Skeletal muscle tissue (tissue), 4 donors: Measurements from ENCODE around the gene DPF3. TPM values are rescaled to one million over a fixed set of nuclear protein-coding genes. Genes with fewer than 3 reads are reported as not detected.
A peak's percentile ranks its signal among the peaks of the same experiment; 100 is the strongest.
"Not testable (repeated sequence)": the region's sequence is repeated elsewhere in the genome, so short reads cannot be mapped to it uniquely, and the experiment has no call there.

Experiments
- H3K27ac ChIP-seq: one replicate; pipeline ENCODE4 v1.7.0; 2013; ENCODE audit warnings: mild to moderate bottlenecking, low read depth, low read length, inconsistent platforms
- H3K27me3 ChIP-seq, 3 donors: one replicate each; pipeline ENCODE4 v1.7.0; 2013; ENCODE audit warnings: low read length in 3 of 3; ENCODE audit not compliant: control insufficient read depth in 3 of 3, insufficient read depth in 3 of 3
- H3K36me3 ChIP-seq, 3 donors: one replicate each; pipeline ENCODE4 v1.7.0; 2013; ENCODE audit warnings: low read length in 3 of 3; ENCODE audit not compliant: control insufficient read depth in 3 of 3, insufficient read depth in 3 of 3
- H3K4me1 ChIP-seq, 3 donors: one replicate each; pipeline ENCODE4 v1.7.0; 2013; ENCODE audit warnings: low read length in 3 of 3, mild to moderate bottlenecking in 3 of 3; ENCODE audit not compliant: control insufficient read depth in 3 of 3, insufficient read depth in 3 of 3
- H3K4me3 ChIP-seq, 3 donors: one replicate each; pipeline ENCODE4 v1.7.0; 2013; ENCODE audit warnings: low read length in 3 of 3
- H3K9ac ChIP-seq, 3 donors: one replicate each; pipeline ENCODE4 v1.7.0; 2013; ENCODE audit warnings: low read length in 3 of 3, mild to moderate bottlenecking in 3 of 3, moderate library complexity in 2 of 3, low read depth in 1 of 3
- H3K9me3 ChIP-seq, 3 donors: one replicate each; pipeline ENCODE4 v1.7.0; 2013; ENCODE audit warnings: low read length in 3 of 3; ENCODE audit not compliant: control insufficient read depth in 3 of 3
- total RNA-seq: library from RNA; depleted of rRNA; stranded (reverse); fragments of >200 nt; gene quantifications from one replicate; pipeline ENCODE4 v1.2.3, GENCODE V29; 2014
- donor health status: Osteomylitis.

Gene DPF3
- total RNA-seq, 1 donor from 2014 or later, result 1.6 TPM

DNA sequence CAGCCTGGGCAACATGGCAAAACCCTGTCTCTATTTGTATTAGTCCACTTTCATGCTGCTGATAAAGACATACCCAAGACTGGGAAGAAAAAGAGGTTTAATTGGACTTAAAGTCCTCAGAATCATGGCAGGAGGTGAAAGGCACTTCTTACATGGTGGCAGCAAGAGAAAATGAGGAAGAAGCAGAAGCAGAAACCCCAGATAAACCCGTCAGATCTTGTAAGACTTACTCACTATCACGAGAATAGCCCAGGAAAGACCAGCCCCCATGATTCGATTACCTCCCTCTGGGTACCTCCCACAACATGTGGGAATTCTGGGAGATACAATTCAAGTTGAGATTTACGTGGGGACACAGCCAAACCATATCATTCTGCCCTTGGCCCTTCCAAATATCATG, 23.0 kb downstream of the DPF3 start:
- H3K4me1 ChIP-seq, result peaks cover 10 to 30% (median 16%) of the 10 kb centered on the region in 3 donors
- H3K4me3 ChIP-seq, H3K9me3 ChIP-seq, H3K27ac ChIP-seq, H3K27me3 ChIP-seq, H3K9ac ChIP-seq, H3K36me3 ChIP-seq: not testable (repeated sequence)

GRCh38 chr14:72869407-72870329, 24.2 kb downstream of the DPF3 start:
- Histone ChIP-seq H3K4me1 (peaks cover 10 to 30% (median 16%) of the 10 kb centered on the region in 3 donors), H3K9ac (no peak overlapping the region), H3K4me3 (peak overlapping the region in 1 of 3 donors; percentile 23), H3K27me3 (no peaks in the 10 kb centered on the region), H3K9me3 (no peaks in the 10 kb centered on the region), H3K27ac (peak overlapping the region; percentile 16), H3K36me3 (no peaks in the 10 kb centered on the region)

DNA sequence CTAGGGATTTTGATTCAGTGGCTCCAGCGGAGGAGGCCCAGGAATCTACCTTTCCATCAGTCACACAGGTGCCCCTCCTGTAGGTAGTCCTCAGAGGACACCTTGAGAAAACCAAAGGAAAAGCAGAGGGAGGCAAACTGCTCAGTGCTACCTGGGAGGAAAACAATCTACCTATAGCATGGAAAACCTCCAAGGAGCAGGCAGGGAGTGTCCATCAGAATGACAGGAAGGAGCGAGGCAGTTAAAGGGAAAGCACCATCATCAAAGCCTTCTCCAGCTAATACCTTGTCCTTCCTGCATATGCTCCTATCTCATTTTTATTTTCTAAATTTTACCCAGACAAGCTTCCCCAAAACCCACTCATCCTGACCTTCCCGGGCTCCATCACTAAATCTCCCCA, 25.4 kb downstream of the DPF3 start:
- Histone ChIP-seq H3K4me3 (no peak overlapping the region), H3K9me3 (no peaks in the 10 kb centered on the region), H3K36me3 (no peaks in the 10 kb centered on the region), H3K27ac (no peak overlapping the region), H3K9ac (no peak overlapping the region), H3K4me1 (peaks cover 10 to 33% (median 19%) of the 10 kb centered on the region in 3 donors), H3K27me3 (no peaks in the 10 kb centered on the region)

DNA sequence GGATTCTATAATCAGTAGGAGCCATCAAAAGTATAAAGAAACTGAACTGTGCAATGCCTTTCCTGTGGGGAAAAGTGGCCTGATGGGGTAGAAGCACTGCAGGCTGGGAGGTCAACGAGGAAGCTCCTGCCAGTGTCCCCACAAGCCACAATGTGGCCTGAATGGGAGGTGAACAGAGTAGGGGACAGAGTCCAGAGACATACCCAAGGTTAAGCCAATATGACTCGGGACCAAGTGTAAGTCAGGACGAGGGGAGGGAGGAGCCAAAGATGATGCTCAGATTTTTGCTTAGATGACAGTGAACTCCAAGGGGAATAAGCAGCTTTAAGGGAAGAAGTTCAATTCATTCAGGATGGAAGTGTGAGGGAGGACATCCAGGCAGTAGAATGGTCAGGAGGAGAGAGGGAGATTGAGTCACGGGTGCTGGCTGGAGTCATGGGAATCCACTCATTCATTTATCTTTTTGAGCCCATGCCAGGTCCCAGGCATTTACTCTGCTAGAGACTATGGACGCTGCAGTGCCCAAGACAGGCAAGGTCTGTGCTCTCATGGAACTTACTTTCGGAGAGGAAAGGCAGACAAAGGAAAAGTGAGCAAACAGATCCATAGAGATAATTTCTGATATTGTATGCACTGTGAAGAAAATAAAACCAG, 29.1 kb downstream of the DPF3 start:
- Histone ChIP-seq H3K4me1 (peaks cover 11 to 23% (median 12%) of the 10 kb centered on the region in 3 donors), H3K27ac (no peak overlapping the region), H3K9ac (no peak overlapping the region), H3K27me3 (no peaks in the 10 kb centered on the region), H3K36me3 (no peaks in the 10 kb centered on the region), H3K4me3 (no peak overlapping the region), H3K9me3 (no peaks in the 10 kb centered on the region)

- H3K27ac ChIP-seq, result no peak overlapping the region
- H3K27me3 ChIP-seq, result no peaks in the 10 kb centered on the region
- H3K4me3 ChIP-seq, result no peak overlapping the region
- H3K9ac ChIP-seq, result no peak overlapping the region
- peaks cover 4 to 15% (median 9%) of the 10 kb centered on the region in 3 donors for H3K4me1 ChIP-seq
- no peaks in the 10 kb centered on the region for H3K9me3 ChIP-seq
- no peaks in the 10 kb centered on the region for H3K36me3 ChIP-seq
These were observed 30.5 kb downstream of the DPF3 start for GRCh38 chr14:72863216-72864006.

- no peaks in the 10 kb centered on the region for H3K9me3 ChIP-seq
- H3K4me3 ChIP-seq, result no peak overlapping the region
- H3K9ac ChIP-seq, result no peak overlapping the region
- H3K4me1 ChIP-seq, result peaks cover 6 to 33% (median 7%) of the 10 kb centered on the region in 3 donors
- H3K27me3 ChIP-seq, result no peaks in the 10 kb centered on the region
- H3K27ac ChIP-seq, result no peak overlapping the region
- no peaks in the 10 kb centered on the region for H3K36me3 ChIP-seq
These were observed 37.2 kb downstream of the DPF3 start for GRCh38 chr14:72856530-72857266.

- H3K36me3 ChIP-seq, result no peaks in the 10 kb centered on the region
- H3K9me3 ChIP-seq, result no peaks in the 10 kb centered on the region
- H3K9ac ChIP-seq, result no peak overlapping the region
- H3K27ac ChIP-seq, result no peak overlapping the region
- no peak overlapping the region for H3K4me3 ChIP-seq
- peaks cover 3 to 36% (median 8%) of the 10 kb centered on the region in 3 donors for H3K4me1 ChIP-seq
- H3K27me3 ChIP-seq, result no peaks in the 10 kb centered on the region
These were observed 38.0 kb downstream of the DPF3 start for GRCh38 chr14:72855913-72856312.

GRCh38 chr14:72852194-72852593, 41.7 kb downstream of the DPF3 start:
- Histone ChIP-seq H3K9me3 (no peaks in the 10 kb centered on the region), H3K27ac (no peak overlapping the region), H3K9ac (no peak overlapping the region), H3K4me3 (no peak overlapping the region), H3K36me3 (no peaks in the 10 kb centered on the region), H3K4me1 (peaks cover 6 to 52% (median 11%) of the 10 kb centered on the region in 3 donors), H3K27me3 (no peaks in the 10 kb centered on the region)

- H3K9ac ChIP-seq, result no peak overlapping the region
- H3K4me3 ChIP-seq, result no peak overlapping the region
- no peaks in the 10 kb centered on the region for H3K36me3 ChIP-seq
- H3K9me3 ChIP-seq, result no peaks in the 10 kb centered on the region
- H3K4me1 ChIP-seq, result peaks cover 6 to 47% (median 11%) of the 10 kb centered on the region in 3 donors
- no peak overlapping the region for H3K27ac ChIP-seq
- no peaks in the 10 kb centered on the region for H3K27me3 ChIP-seq
These were observed 42.3 kb downstream of the DPF3 start for GRCh38 chr14:72851635-72852034.
